Hepatocyte (in vitro differentiated cells): ENCODE results near the gene CACNA1C.

Source experiments
- CTCF ChIP-seq: fragments of 200-600 bp; sonication (generic); IDR thresholded peaks from 2 replicates; pipeline ENCODE4 v1.5.1; 2016; ENCODE audit warnings: antibody characterized with exemption, mild to moderate bottlenecking; ENCODE audit not compliant: poor library complexity
- EZH2 ChIP-seq: fragments of 200-600 bp; sonication (generic); IDR thresholded peaks from 2 replicates; pipeline ENCODE4 v1.6.1; 2016; ENCODE audit warnings: antibody characterized with exemption, mild to moderate bottlenecking, borderline replicate concordance
- EZH2phosphoT487 ChIP-seq: fragments of 200-600 bp; sonication (generic); IDR thresholded peaks from one replicate; pipeline ENCODE4 v1.6.1; 2018; ENCODE audit warnings: antibody characterized with exemption, mild to moderate bottlenecking, low read depth, moderate library complexity; ENCODE audit not compliant: unreplicated experiment, severe bottlenecking

- TF ChIP-seq CTCF (no peak), EZH2 (no peak), EZH2phosphoT487 (no peak)
These were observed 235.7 kb downstream of the CACNA1C start for GRCh38 chr12:2288471-2288870.
